GM12865 (cell line): ENCODE results near the gene SLC25A31.

ENCODE experiments used
- DNase-seq: peaks from one replicate; pipeline ENCODE4 v3.0.0; 2010; ENCODE audit warnings: low read depth
- H3K4me3 ChIP-seq: 2 replicates; pipeline ENCODE4 v1.5.1; 2011; ENCODE audit warnings: mild to moderate bottlenecking, low read depth, low read length, control low read depth
- TF ChIP-seq, protein P1 (sequence below): IDR thresholded peaks from 2 replicates; pipeline ENCODE4 v1.5.1; 2011; ENCODE audit warnings: low read length, control low read depth, low read depth, inconsistent platforms; ENCODE audit not compliant: insufficient read depth; ENCODE audit errors: missing control alignments

Gene SLC25A31

DNA sequence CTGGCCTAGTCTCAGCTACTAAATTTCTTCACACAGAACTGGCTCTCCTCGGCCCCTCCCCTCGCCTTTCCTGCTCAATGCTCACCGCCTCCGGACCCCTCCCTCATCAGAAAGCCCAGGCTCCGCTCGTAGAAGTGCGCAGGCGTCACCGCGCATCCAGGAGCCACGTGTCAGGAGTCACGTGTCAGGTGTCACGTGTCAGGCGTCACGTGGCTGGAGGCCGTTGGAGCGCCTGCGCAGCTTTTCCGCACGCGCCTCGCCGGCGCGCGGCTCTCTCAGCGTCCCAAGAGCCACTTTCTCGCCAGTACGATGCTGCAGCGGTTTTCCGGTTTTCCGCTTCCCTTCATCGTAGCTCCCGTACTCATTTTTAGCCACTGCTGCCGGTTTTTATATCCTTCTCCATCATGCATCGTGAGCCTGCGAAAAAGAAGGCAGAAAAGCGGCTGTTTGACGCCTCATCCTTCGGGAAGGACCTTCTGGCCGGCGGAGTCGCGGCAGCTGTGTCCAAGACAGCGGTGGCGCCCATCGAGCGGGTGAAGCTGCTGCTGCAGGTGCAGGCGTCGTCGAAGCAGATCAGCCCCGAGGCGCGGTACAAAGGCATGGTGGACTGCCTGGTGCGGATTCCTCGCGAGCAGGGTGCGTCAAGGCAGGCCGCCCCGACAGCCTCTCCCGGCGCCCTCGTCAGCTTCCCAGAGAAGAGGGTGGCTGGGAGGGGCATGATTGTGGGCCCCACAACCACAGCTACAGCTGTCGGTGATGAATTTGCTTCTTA, at the start of gene SLC25A31:
Gene SLC25A31 (plus strand): TSS at position 259 of the 772 bp plus-strand sequence. CDS start 146 bp downstream, at position 405.
- TF ChIP-seq, protein P1, sequence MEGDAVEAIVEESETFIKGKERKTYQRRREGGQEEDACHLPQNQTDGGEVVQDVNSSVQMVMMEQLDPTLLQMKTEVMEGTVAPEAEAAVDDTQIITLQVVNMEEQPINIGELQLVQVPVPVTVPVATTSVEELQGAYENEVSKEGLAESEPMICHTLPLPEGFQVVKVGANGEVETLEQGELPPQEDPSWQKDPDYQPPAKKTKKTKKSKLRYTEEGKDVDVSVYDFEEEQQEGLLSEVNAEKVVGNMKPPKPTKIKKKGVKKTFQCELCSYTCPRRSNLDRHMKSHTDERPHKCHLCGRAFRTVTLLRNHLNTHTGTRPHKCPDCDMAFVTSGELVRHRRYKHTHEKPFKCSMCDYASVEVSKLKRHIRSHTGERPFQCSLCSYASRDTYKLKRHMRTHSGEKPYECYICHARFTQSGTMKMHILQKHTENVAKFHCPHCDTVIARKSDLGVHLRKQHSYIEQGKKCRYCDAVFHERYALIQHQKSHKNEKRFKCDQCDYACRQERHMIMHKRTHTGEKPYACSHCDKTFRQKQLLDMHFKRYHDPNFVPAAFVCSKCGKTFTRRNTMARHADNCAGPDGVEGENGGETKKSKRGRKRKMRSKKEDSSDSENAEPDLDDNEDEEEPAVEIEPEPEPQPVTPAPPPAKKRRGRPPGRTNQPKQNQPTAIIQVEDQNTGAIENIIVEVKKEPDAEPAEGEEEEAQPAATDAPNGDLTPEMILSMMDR: no peak
- no peak for DNase-seq
- H3K4me3 ChIP-seq: no peak within 1 kb of the TSS

- no peak for DNase-seq
- TF ChIP-seq, protein P1: no peak
Observed at GRCh38 chr4:127685292-127685691, 44.9 kb upstream of the SLC25A31 start.

DNA sequence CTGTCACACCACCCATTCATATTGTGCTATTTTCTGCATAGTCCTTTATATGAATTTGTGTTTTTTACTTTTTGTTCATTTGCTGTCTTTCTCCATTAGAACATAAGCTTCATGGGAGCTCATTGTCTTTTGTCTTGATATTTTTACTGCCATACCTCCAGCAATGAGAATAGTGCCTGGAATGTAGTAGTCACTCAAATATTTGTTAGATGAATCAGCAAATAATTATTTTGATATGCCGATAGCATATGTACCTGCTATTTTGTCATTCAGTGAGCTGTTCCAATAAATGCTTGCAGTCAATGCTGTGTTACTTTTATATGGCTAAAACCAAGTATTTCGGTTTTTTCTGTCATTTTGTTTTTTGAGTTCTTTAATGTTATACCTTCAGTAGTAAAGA, 43.5 kb upstream of the SLC25A31 start:
- no peak for DNase-seq
- no peak overlapping the region for H3K4me3 ChIP-seq
- TF ChIP-seq, protein P1: no peak

More at GRCh38 chr4:127685292-127685691, 44.9 kb upstream of the SLC25A31 start:
- H3K4me3 ChIP-seq: no peak overlapping the region

GRCh38 chr4:127687580-127687979, 42.6 kb upstream of the SLC25A31 start:
- TF ChIP-seq, protein P1: no peak
- no peak for DNase-seq
- no peak overlapping the region for H3K4me3 ChIP-seq

DNA sequence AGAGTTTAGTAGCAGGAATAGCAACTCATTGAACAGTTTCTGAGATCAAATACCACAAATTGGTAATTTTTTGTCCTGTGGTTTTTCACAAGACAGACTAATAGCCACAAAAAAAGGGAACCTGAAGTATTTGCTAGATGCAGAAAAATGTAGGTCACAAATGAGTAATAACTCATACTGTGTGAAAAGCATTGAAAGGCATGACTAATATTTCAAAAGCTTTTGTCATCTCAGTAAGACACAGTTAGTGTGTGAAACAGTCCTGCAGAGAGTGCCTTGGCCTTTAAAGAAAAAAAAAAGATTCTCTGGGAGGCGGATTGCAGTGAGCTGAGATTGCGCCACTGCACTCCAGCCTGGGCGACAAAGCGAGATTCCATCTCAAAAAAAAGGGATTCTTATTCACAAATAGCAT, 31.4 kb upstream of the SLC25A31 start:
- peak; percentile 82 for DNase-seq
- H3K4me3 ChIP-seq: no peak overlapping the region
- TF ChIP-seq, protein P1: no peak

- H3K4me3 ChIP-seq: no peak overlapping the region
- TF ChIP-seq, protein P1: no peak
- DNase-seq: no peak
Observed at GRCh38 chr4:127708985-127709384, 21.2 kb upstream of the SLC25A31 start.

- TF ChIP-seq, protein P1: no peak
- H3K4me3 ChIP-seq: no peak overlapping the region
- DNase-seq: no peak
Observed at GRCh38 chr4:127709456-127709855, 20.7 kb upstream of the SLC25A31 start.
